ENCODE data around the gene CPXM2. TPM values are rescaled to one million over a fixed set of nuclear protein-coding genes. Genes with fewer than 3 reads are reported as not detected.

The CPXM2 gene
- total RNA-seq, 1 experiment from 2014 or later = not detected

GRCh38 chr10:123904834-123905409, 13.3 kb upstream of the CPXM2 start:
- no peaks in the 10 kb centered on the region for H3K36me3 ChIP-seq (ENCODE audit: control insufficient read depth, insufficient read depth, low read length)
- POLR2A ChIA-PET = no interaction called here

DNA sequence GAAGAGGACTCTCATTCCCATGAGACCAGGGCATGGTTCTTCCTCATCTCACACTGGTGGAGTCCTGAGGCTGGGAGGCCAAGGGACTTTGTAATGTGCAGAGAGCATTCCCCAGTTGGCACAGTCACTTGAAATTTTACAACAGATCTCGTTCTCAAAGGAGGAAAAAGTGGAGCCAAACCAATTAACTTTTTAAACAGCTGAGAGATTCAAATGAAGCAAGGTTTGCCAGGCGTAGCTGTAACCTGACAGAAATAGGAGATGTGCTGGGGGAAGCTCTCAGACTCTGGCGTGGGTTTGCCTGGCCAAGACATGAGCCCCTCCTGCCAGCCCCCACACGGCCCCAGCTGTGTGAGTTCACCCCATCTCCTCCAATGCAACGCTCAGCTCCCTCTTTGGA, 12.0 kb upstream of the CPXM2 start:
- no peaks in the 10 kb centered on the region for H3K9me3 Mint-ChIP-seq (ENCODE audit: unreplicated experiment)
- peaks cover 17% of the 10 kb centered on the region for H3K27me3 Mint-ChIP-seq (ENCODE audit: insufficient read depth, unreplicated experiment)
- no TSS peak for BruUV-seq (replicated peaks)
- POLR2A ChIA-PET = no interaction called here
- H3K27me3 ChIP-seq (replicated peaks; ENCODE audit: control insufficient read depth, insufficient read depth, low read length) = no peaks in the 10 kb centered on the region
- intact Hi-C loops (cut with micrococcal nuclease; ENCODE audit: unreplicated experiment) = no loop called here
- H3K4me1 Mint-ChIP-seq (ENCODE audit: low read depth, unreplicated experiment) = no peaks in the 10 kb centered on the region
- no peaks in the 10 kb centered on the region for H3K4me1 ChIP-seq
- H3K36me3 ChIP-seq (ENCODE audit: control insufficient read depth, insufficient read depth, low read length) = no peaks in the 10 kb centered on the region
- no peak for TF ChIP-seq CTCF (IDR thresholded peaks at IDR 0.05; ENCODE audit: insufficient read depth in 1 of 2, low read depth in 1 of 2, low read length in 1 of 2, severe bottlenecking in 1 of 2, unreplicated experiment in 1 of 2)
- CTCF ChIA-PET = no interaction called here
- H3K36me3 Mint-ChIP-seq (ENCODE audit: insufficient read depth, unreplicated experiment) = no peaks in the 10 kb centered on the region
- H3K4me3 Mint-ChIP-seq (ENCODE audit: unreplicated experiment) = no peak overlapping the region
- no peaks in the 10 kb centered on the region for H3K9me3 ChIP-seq
- H3K4me3 ChIP-seq (ENCODE audit: low read depth, low read length) = no peak overlapping the region
- DNase-seq = no peak
- no peak overlapping the region for H3K27ac Mint-ChIP-seq (ENCODE audit: unreplicated experiment)

More at GRCh38 chr10:123904834-123905409, 13.3 kb upstream of the CPXM2 start:
- H3K27ac Mint-ChIP-seq (ENCODE audit: unreplicated experiment) = no peak overlapping the region
- H3K9me3 Mint-ChIP-seq (ENCODE audit: unreplicated experiment) = no peaks in the 10 kb centered on the region
- no TSS peak for BruUV-seq (replicated peaks)
- Histone ChIP-seq H3K4me1 (no peaks in the 10 kb centered on the region), H3K4me3 (ENCODE audit: low read depth, low read length) (no peak overlapping the region), H3K9me3 (no peaks in the 10 kb centered on the region), H3K27me3 (replicated peaks; ENCODE audit: control insufficient read depth, insufficient read depth, low read length) (no peaks in the 10 kb centered on the region)
- no peaks in the 10 kb centered on the region for H3K4me1 Mint-ChIP-seq (ENCODE audit: low read depth, unreplicated experiment)
- intact Hi-C loops (cut with micrococcal nuclease; ENCODE audit: unreplicated experiment) = no loop called here
- peaks cover 17% of the 10 kb centered on the region for H3K27me3 Mint-ChIP-seq (ENCODE audit: insufficient read depth, unreplicated experiment)
- CTCF ChIA-PET = no interaction called here
- no peak overlapping the region for H3K4me3 Mint-ChIP-seq (ENCODE audit: unreplicated experiment)
- TF ChIP-seq CTCF (IDR thresholded peaks at IDR 0.05; ENCODE audit: insufficient read depth in 1 of 2, low read depth in 1 of 2, low read length in 1 of 2, severe bottlenecking in 1 of 2, unreplicated experiment in 1 of 2) = no peak
- no peak for DNase-seq
- H3K36me3 Mint-ChIP-seq (ENCODE audit: insufficient read depth, unreplicated experiment) = no peaks in the 10 kb centered on the region

DNA sequence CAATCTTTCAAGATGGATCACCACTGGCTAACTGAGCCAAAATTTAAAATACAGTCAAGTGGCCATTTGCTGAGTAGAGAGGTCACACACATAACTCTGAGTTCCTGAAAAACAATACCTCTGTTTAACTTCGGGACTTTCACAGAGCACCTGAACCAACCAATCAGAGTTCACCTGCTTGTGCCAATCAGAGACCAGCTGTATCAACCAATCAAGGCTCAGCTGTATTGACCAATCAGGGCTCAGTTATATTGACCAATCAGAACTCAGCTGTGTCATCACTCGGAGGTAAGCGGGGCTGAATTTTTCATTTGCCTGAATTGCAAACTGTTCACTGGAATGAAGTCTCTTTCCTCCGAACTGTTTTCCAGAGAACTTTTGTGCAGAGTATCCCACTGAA, 10.0 kb upstream of the CPXM2 start:
- Mint-ChIP-seq H3K36me3 (ENCODE audit: insufficient read depth, unreplicated experiment) (no peaks in the 10 kb centered on the region), H3K4me1 (ENCODE audit: low read depth, unreplicated experiment) (no peaks in the 10 kb centered on the region), H3K27ac (ENCODE audit: unreplicated experiment) (no peak overlapping the region), H3K27me3 (ENCODE audit: insufficient read depth, unreplicated experiment) (peaks cover 8% of the 10 kb centered on the region), H3K9me3 (ENCODE audit: unreplicated experiment) (no peaks in the 10 kb centered on the region), H3K4me3 (ENCODE audit: unreplicated experiment) (no peak overlapping the region)
- ChIA-PET CTCF (no interaction called here), POLR2A (interaction anchor here (0.6 kb wide), 1 partner anchor 747 kb away, joined by 4 read pairs; the partner anchor contains the start of gene BUB3)
- intact Hi-C loops (cut with micrococcal nuclease; ENCODE audit: unreplicated experiment) = no loop called here
- Histone ChIP-seq H3K27me3 (replicated peaks; ENCODE audit: control insufficient read depth, insufficient read depth, low read length) (no peaks in the 10 kb centered on the region), H3K4me1 (no peaks in the 10 kb centered on the region), H3K4me3 (ENCODE audit: low read depth, low read length) (no peak overlapping the region), H3K36me3 (ENCODE audit: control insufficient read depth, insufficient read depth, low read length) (no peaks in the 10 kb centered on the region), H3K9me3 (no peaks in the 10 kb centered on the region)
- TF ChIP-seq CTCF (IDR thresholded peaks at IDR 0.05; ENCODE audit: insufficient read depth in 1 of 2, low read depth in 1 of 2, low read length in 1 of 2, severe bottlenecking in 1 of 2, unreplicated experiment in 1 of 2) = no peak
- no TSS peak for BruUV-seq (replicated peaks)
- DNase-seq = no peak

Data from Caco-2 (cell line).